AG09309 (cell line): ENCODE results near the gene EN2.
A peak's percentile ranks its signal among the peaks of the same experiment; 100 is the strongest.

Experiments used
- DNase-seq: peaks from one replicate; pipeline ENCODE4 v3.0.0-alpha.2; 2010; ENCODE audit warnings: low read depth
- H3K4me3 ChIP-seq: 2 replicates; pipeline ENCODE4 v1.5.1; 2011; ENCODE audit warnings: mild to moderate bottlenecking, low read depth, low read length, moderate library complexity; ENCODE audit not compliant: control insufficient read depth
- TF ChIP-seq, protein P1 (sequence below): IDR thresholded peaks from 2 replicates; pipeline ENCODE4 v1.5.1; 2011; ENCODE audit warnings: mild to moderate bottlenecking, low read depth, low read length, inconsistent platforms; ENCODE audit not compliant: insufficient read depth, control insufficient read depth; ENCODE audit errors: missing control alignments

The EN2 gene

GRCh38 chr7:155458111-155458877 is at the start of gene EN2:
TSS of gene EN2 (plus strand) at chr7:155458129. CDS start at chr7:155458378, 249 bp downstream.
- no peak for DNase-seq
- peak within 1 kb of the TSS; percentile 33 for H3K4me3 ChIP-seq

GRCh38 chr7:155408651-155409586 is 49.0 kb upstream of the EN2 start:
- TF ChIP-seq, protein P1, sequence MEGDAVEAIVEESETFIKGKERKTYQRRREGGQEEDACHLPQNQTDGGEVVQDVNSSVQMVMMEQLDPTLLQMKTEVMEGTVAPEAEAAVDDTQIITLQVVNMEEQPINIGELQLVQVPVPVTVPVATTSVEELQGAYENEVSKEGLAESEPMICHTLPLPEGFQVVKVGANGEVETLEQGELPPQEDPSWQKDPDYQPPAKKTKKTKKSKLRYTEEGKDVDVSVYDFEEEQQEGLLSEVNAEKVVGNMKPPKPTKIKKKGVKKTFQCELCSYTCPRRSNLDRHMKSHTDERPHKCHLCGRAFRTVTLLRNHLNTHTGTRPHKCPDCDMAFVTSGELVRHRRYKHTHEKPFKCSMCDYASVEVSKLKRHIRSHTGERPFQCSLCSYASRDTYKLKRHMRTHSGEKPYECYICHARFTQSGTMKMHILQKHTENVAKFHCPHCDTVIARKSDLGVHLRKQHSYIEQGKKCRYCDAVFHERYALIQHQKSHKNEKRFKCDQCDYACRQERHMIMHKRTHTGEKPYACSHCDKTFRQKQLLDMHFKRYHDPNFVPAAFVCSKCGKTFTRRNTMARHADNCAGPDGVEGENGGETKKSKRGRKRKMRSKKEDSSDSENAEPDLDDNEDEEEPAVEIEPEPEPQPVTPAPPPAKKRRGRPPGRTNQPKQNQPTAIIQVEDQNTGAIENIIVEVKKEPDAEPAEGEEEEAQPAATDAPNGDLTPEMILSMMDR, result no peak
- H3K4me3 ChIP-seq, result no peak overlapping the region
- DNase-seq, result no peak

More at GRCh38 chr7:155458111-155458877, at the start of gene EN2:
- TF ChIP-seq, protein P1, result no peak

DNA sequence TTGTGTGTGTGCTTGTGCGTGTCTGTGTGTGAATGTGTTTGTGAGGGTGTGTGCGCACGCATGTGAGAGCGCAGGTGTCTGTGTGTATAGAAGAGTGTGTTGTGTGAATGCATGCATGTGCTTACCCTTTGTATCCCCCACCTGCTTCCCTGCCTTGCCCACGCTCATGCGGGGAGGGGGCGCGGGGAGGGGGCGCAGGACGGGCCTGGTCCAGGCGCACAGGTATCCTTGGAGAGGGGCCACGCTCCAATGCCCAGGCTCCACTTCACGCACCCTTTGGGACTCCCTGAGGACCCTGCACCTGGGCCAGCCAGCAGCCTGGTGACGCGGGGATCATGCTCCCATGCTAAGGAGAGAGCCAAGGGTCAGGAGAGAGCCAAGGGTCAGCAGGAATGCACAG is 47.9 kb upstream of the EN2 start:
- TF ChIP-seq, protein P1, result no peak
- H3K4me3 ChIP-seq, result no peak overlapping the region
- DNase-seq, result no peak

GRCh38 chr7:155410431-155410830 is 47.5 kb upstream of the EN2 start:
- no peak for DNase-seq
- H3K4me3 ChIP-seq, result no peak overlapping the region
- TF ChIP-seq, protein P1, result no peak

- H3K4me3 ChIP-seq, result no peak overlapping the region
- TF ChIP-seq, protein P1, result no peak
- no peak for DNase-seq
These were observed 46.1 kb upstream of the EN2 start for GRCh38 chr7:155411718-155412415.
